GM12864 (cell line): ENCODE measurements around the gene CPPED1.
"Not testable (repeated sequence)": the region's sequence is repeated elsewhere in the genome, so short reads cannot be mapped to it uniquely, and the experiment has no call there.

Source experiments
- DNase-seq: peaks from one replicate; pipeline ENCODE4 v3.0.0-alpha.2; 2011; ENCODE audit warnings: low read depth
- H3K4me3 ChIP-seq: 2 replicates; pipeline ENCODE4 v1.5.1; 2011; ENCODE audit warnings: mild to moderate bottlenecking, low read depth, low read length, control low read depth
- TF ChIP-seq, protein P1 (sequence below): IDR thresholded peaks from 2 replicates; pipeline ENCODE4 v1.5.1; 2011; ENCODE audit warnings: low read depth, mild to moderate bottlenecking, moderate library complexity, low read length, control low read depth, inconsistent platforms; ENCODE audit errors: missing control alignments

Gene CPPED1

DNA sequence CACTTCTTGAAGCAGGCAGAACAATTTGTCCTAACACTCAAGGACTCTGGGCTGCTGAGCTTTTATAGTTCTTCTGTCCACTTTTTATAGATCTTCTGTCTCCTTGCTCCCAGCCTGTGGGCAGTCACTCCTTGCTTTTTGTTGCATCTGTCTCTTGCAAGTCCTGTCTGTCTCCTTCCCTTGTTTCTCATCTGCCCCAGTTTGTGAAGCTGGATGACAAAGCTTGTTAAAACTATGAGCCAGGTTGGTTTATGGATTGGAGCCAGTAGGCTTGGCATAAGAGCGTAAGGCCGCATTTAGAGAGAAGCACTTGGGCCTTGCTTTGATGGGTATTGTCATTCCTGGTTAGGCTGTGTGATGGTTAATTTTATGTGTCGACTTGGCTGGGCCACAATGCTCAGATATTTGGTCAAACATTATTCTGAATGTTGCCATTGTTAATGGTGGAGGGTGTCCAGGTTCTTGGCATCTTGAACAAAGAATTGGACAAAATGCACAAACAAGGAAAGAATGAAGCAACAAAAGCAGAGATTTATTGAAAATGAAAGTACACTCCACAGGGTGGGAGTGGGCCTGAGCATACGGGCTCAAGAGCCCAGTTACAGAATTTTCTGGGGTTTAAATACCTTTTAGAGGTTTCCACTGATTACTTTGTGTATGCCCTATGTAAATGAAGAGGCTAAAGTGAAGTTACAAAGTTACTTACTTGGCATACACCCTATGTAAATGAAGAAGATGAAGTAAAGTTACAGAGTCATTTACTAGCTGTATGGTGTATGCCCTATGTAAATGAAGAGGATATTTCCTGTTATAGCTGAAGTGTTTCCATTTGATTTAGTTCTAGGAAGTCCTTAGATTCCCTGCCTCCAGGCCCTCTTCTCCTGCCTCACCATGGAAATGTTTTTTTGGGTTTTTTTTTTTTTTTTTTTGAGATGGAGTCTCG is 8.0 kb upstream of the CPPED1 start:
- DNase-seq, result no peak
- TF ChIP-seq, protein P1, sequence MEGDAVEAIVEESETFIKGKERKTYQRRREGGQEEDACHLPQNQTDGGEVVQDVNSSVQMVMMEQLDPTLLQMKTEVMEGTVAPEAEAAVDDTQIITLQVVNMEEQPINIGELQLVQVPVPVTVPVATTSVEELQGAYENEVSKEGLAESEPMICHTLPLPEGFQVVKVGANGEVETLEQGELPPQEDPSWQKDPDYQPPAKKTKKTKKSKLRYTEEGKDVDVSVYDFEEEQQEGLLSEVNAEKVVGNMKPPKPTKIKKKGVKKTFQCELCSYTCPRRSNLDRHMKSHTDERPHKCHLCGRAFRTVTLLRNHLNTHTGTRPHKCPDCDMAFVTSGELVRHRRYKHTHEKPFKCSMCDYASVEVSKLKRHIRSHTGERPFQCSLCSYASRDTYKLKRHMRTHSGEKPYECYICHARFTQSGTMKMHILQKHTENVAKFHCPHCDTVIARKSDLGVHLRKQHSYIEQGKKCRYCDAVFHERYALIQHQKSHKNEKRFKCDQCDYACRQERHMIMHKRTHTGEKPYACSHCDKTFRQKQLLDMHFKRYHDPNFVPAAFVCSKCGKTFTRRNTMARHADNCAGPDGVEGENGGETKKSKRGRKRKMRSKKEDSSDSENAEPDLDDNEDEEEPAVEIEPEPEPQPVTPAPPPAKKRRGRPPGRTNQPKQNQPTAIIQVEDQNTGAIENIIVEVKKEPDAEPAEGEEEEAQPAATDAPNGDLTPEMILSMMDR, result no peak
- no peak overlapping the region for H3K4me3 ChIP-seq

DNA sequence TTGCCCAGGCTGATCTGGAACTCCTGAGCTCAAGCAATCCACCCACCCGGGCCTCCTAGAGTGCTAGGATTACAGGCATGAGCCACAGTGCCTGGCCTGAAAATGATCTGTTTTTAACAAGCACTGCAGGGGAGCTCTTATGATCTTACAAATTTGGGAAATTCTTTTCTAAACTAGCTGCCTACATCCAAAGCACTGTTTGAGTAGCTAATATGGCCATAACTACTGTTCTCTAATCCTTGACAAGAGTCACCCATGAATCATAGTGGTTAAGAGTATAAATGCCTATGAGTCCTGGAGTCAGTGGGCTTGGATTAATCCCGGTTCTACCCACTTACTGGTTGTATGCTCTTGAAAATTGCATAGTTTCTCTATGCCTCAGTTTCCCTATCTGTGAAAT is 1.4 kb upstream of the CPPED1 start:
- no peak for DNase-seq
- TF ChIP-seq, protein P1, result no peak
- no peak overlapping the region for H3K4me3 ChIP-seq

DNA sequence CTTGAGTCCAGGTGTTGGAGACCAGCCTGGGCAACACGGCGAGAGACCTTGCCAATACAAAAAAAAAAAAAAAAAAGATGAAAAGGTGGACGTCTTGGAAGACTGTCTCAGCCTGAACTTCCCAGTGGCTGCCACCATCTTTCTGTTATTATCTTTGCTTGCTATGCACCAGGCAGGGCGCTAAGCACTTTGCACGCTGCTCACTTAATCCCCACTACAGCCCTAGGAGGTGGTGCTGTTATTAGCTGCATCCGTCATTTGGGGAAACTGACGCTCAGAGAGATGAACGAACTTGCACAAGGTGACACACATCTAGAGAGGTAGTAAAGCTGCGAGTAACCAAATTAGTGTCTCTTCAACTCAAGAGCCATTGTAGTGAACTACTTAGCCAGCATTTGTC is 708 bp upstream of the CPPED1 start:
- no peak for DNase-seq
- TF ChIP-seq, protein P1, result no peak
- H3K4me3 ChIP-seq, result no peak overlapping the region

DNA sequence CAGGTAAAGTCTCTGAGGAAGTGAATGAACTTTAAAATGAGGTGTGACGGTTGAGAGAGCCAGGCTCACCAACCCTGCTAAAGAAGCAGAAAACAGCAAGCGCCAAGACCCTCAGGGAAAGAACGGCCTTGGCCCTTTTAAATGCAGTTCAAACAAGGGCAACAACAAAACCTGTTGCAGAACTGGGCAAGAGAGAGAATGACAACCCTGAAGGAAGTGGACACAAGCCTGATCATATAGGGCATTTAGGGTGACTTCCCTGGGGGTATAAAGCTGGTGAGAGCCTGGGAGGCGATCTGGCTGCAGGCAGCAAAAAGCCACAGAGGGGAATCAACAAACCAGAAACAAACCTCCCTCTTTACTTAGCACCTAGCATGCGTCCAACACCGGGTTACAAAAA is 1.0 kb downstream of the CPPED1 start:
- peak overlapping the region; percentile 77 for H3K4me3 ChIP-seq
- no peak for DNase-seq
- TF ChIP-seq, protein P1, result no peak

DNA sequence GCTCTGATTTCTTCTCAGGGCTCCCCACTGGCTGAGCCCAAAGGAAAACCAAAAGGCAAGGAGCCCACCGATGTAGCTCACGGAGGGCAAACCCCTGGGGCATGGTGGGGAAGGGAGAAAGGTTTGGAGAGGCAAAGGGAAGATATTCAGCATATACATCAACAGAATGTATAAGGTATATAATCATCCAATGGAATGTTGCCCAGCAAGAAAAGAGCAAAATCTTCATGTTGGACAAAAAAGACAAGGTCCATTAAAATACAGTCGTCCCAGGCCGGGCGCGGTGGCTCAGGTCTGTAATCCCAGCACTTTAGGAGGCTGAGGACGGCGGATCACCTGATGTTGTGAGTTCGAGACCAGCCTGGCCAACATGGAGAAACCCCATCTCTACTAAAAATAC is 1.6 kb downstream of the CPPED1 start:
- H3K4me3 ChIP-seq, result no peak overlapping the region; the same call in 1 of the 2 replicates
- no peak for DNase-seq
- TF ChIP-seq, protein P1, result no peak

DNA sequence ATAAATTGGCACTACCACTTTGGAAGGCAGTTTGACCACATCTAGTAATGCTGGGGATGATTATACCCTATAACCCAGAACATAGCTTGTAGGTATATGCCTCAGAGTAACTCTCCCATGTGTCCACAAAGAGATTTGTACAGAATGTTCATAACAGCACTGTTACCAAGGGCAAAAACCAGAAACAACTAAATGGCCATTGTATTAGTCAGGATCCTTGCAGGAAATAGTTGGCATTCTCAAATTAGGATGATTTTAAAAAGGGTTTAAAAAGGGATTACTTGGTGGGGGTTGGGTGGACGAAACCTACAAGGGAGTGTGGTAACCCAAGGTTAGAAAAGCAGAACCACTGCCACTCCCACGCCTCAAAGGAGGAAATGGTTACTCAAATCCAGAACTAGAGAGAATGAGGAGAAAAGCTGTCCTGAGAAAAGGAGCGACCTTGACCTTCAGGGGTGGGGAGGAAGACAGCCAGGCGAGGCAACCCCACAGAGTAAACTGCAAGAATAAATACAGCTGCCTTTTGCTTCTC is 2.1 kb downstream of the CPPED1 start:
- peak; percentile 58 for DNase-seq
- no peak overlapping the region; the same call in 1 of the 2 replicates for H3K4me3 ChIP-seq
- TF ChIP-seq, protein P1, result no peak

DNA sequence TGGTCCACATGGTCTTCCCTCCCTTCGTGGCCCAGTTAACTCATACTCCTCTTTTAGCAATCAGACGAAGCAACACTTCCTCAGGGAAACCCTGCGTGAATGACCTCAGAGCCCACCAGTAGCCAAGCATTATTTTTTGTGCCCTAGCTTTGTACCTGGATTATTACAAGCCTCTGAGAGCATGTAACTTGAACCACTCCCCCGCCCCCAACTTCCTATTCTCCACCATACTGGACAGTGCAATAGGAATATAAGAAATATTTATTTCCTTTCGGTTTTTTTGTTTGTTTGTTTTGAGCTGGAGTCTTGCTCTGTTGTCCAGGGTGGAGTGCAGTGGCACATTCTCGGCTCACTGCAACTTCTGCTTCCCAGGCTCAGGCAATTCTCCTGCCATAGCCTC is 2.9 kb downstream of the CPPED1 start:
- no peak overlapping the region for H3K4me3 ChIP-seq
- TF ChIP-seq, protein P1, result no peak
- no peak for DNase-seq

DNA sequence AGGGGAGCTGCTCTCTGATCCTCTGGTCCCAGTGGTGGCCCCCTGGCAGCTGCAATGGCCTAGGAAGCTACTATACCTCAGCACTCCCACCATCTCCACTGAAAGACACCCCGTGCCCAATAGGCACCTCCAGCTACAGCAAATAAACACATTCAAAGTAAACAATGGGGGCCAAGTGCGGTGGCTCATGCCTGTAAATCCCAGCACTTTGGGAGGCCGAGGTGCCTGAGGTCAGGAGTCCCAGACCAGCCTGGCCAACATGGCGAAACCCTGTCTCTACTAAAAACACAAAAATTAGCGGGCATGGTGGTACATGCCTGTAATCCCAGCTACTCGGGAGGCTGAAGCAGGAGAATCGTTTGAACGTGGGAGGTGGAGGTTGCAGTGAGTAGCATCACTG is 3.7 kb downstream of the CPPED1 start:
- H3K4me3 ChIP-seq, DNase-seq: not testable (repeated sequence)
